Activated B cell treated with CpG ODN at 0.5 μM for 24 hours (primary cell): ENCODE results near the gene MMRN1. TPM values are rescaled to one million over a fixed set of nuclear protein-coding genes. Genes with fewer than 3 reads are reported as not detected.

Source experiments
- ATAC-seq: fragments of 200-7000 bp; cut with Tn5 transposase; one replicate; pipeline ENCODE4 v1.10.0; 2021; ENCODE audit warnings: low read depth, mild to moderate bottlenecking, moderate library complexity
- CTCF ChIA-PET: fragments of 350-600 bp; sonication (Branson Sonifier 250); formaldehyde crosslinking; loops from one replicate; lab custom pipeline; 2021; ENCODE audit warnings: antibody characterized with exemption; lab: Charles Lee
- POLR2A ChIA-PET: fragments of 350-600 bp; sonication (Branson Sonifier 250); formaldehyde crosslinking; loops from one replicate; lab custom pipeline; 2021; ENCODE audit warnings: antibody characterized with exemption; lab: Charles Lee
- DNase-seq: peaks from one replicate; pipeline ENCODE4 v3.0.0; 2022
- H3K27ac Mint-ChIP-seq: one replicate; pipeline ENCODE4 v1.8.0; 2020; ENCODE audit warnings: mixed read lengths
- H3K27me3 Mint-ChIP-seq: one replicate; pipeline ENCODE4 v1.8.0; 2021; ENCODE audit warnings: mixed read lengths
- H3K36me3 Mint-ChIP-seq: one replicate; pipeline ENCODE4 v1.8.0; 2021; ENCODE audit warnings: low read depth, mixed read lengths
- H3K4me1 Mint-ChIP-seq: one replicate; pipeline ENCODE4 v1.8.0; 2021; ENCODE audit warnings: mixed read lengths
- H3K4me3 Mint-ChIP-seq: one replicate; pipeline ENCODE4 v1.8.0; 2020; ENCODE audit warnings: mild to moderate bottlenecking, mixed read lengths
- H3K9me3 Mint-ChIP-seq: one replicate; pipeline ENCODE4 v1.8.0; 2020; ENCODE audit warnings: mixed read lengths
- CTCF ChIP-seq: fragments of 200-600 bp; IDR thresholded peaks from one replicate; pipeline ENCODE4 v1.8.0; 2022; ENCODE audit warnings: antibody characterized with exemption, mild to moderate bottlenecking
- intact Hi-C: fragments of 100-400 bp; cut with micrococcal nuclease; formaldehyde crosslinking; loops from one replicate; pipeline ENCODE4 v1.15.1; 2024
- total RNA-seq: library from RNA; stranded (reverse); gene quantifications from 2 replicates; pipeline ENCODE4 v1.2.3, GENCODE V29; 2022

The MMRN1 gene
- total RNA-seq, 1 donor from 2014 or later = 0.16 TPM

- intact Hi-C loops = no loop called here
- Mint-ChIP-seq H3K4me3 (no peak overlapping the region), H3K27ac (no peak overlapping the region), H3K9me3 (no peaks in the 10 kb centered on the region), H3K4me1 (no peaks in the 10 kb centered on the region), H3K27me3 (peaks cover 7% of the 10 kb centered on the region), H3K36me3 (no peaks in the 10 kb centered on the region)
- ChIA-PET CTCF (no interaction called here), POLR2A (no interaction called here)
- ATAC-seq (no peak), DNase-seq (no peak)
- no peak for TF ChIP-seq CTCF
Observed at GRCh38 chr4:90001023-90001422, 106.4 kb downstream of the MMRN1 start.

GRCh38 chr4:90002441-90003062, 107.9 kb downstream of the MMRN1 start:
- Mint-ChIP-seq H3K36me3 (no peaks in the 10 kb centered on the region), H3K4me3 (no peak overlapping the region), H3K9me3 (no peaks in the 10 kb centered on the region), H3K27me3 (peaks cover 6% of the 10 kb centered on the region), H3K4me1 (no peaks in the 10 kb centered on the region), H3K27ac (no peak overlapping the region)
- POLR2A ChIA-PET = no interaction called here
- CTCF ChIA-PET = no interaction called here
- ATAC-seq (no peak), DNase-seq (no peak)
- intact Hi-C loops = no loop called here
- no peak for TF ChIP-seq CTCF

Other genes starting within 250 kb of the MMRN1 start
- gene SNCA, start 57.7 kb upstream of the MMRN1 start, total RNA-seq = 1.7 and 2.2 TPM in 2 replicates
- 14.4 and 20.1 TPM in 2 replicates for gene CCSER1, start 232.5 kb downstream of the MMRN1 start, total RNA-seq